ENCODE measurements around the gene ADAMTSL3. TPM values are rescaled to one million over a fixed set of nuclear protein-coding genes. Genes with fewer than 3 reads are reported as not detected.

The ADAMTSL3 gene
- polyA plus RNA-seq, 1 experiment: 0.05 TPM

DNA sequence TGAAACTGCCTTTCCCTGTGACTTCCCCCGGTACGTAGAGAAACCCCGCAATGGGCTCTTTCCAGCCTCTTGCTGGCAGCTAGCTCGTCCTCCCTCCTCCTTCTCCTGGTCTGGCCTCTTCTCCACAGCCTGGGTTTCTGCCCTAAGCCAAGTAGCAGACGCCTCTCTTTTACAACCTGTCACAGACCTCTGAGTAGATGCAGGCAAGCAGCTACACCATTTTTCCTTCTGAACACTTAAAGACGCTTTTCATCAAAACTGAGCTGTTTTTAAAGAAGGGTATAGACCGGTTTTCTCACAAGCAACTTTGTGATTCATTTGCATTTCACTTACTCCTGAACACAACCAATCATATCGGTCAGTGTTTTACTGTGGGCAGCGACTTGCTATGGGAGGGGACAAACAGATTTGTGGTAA lies 32.0 kb downstream of the ADAMTSL3 start:
- no peak overlapping the region for H3K27ac ChIP-seq (ENCODE audit: low read depth, low read length)
- H3K4me3 ChIP-seq (ENCODE audit: low read depth, low read length): no peak overlapping the region
- DNase-seq (ENCODE audit: low read depth, low spot score): no peak
- peaks cover 3% of the 10 kb centered on the region for H3K27me3 ChIP-seq (ENCODE audit: control insufficient read depth, insufficient read depth, low read length)
- H3K9me3 ChIP-seq (ENCODE audit: control insufficient read depth, insufficient read depth, low read length): no peaks in the 10 kb centered on the region
- ChIA-PET POLR2A (no interaction called here), CTCF (no interaction called here)
- TF ChIP-seq, protein P1, sequence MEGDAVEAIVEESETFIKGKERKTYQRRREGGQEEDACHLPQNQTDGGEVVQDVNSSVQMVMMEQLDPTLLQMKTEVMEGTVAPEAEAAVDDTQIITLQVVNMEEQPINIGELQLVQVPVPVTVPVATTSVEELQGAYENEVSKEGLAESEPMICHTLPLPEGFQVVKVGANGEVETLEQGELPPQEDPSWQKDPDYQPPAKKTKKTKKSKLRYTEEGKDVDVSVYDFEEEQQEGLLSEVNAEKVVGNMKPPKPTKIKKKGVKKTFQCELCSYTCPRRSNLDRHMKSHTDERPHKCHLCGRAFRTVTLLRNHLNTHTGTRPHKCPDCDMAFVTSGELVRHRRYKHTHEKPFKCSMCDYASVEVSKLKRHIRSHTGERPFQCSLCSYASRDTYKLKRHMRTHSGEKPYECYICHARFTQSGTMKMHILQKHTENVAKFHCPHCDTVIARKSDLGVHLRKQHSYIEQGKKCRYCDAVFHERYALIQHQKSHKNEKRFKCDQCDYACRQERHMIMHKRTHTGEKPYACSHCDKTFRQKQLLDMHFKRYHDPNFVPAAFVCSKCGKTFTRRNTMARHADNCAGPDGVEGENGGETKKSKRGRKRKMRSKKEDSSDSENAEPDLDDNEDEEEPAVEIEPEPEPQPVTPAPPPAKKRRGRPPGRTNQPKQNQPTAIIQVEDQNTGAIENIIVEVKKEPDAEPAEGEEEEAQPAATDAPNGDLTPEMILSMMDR (IDR thresholded peaks at IDR 0.05; ENCODE audit: low read depth, low read length): no peak

DNA sequence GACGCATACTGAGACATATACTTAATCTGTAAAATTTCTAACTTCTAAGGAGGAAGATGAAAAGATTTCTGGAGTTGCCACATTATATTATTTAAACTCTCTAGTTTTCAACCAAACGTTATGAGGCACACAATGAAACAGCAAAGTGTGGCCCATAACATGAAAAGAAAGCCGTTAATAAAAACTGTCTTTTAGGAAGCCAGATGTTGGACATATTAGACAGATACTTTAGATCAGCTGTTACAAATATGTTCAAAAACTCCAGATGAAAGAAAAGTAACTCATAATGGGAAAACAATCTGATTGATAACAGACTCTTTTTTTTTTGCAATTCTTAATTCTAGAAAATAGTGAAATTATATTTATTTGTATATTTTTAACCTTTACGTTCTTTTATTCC lies 34.3 kb downstream of the ADAMTSL3 start:
- Histone ChIP-seq H3K27ac (ENCODE audit: low read depth, low read length) (no peak overlapping the region), H3K4me3 (ENCODE audit: low read depth, low read length) (no peak overlapping the region), H3K27me3 (ENCODE audit: control insufficient read depth, insufficient read depth, low read length) (peaks cover 3% of the 10 kb centered on the region), H3K9me3 (ENCODE audit: control insufficient read depth, insufficient read depth, low read length) (no peaks in the 10 kb centered on the region)
- TF ChIP-seq, protein P1 (IDR thresholded peaks at IDR 0.05; ENCODE audit: low read depth, low read length): no peak
- ChIA-PET CTCF (no interaction called here), POLR2A (no interaction called here)
- no peak for DNase-seq (ENCODE audit: low read depth, low spot score)

DNA sequence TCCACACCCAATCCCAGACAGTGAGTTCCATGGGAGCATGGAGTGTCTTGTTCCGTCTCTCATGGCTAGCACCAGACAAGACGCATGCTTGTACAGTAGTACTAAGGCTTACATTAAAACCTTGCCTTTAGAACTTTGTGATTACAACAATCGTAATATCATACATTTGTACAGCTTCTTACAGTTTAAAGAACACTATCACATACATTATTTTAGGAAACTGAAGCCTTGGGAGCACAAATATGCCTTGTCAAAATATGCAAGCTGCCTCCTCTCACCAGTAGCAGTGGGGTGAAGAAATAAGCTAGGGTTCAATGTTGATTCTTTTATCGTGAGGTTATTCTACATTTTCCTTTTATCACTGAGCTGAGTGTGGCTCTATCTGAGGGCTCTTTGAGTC lies 36.8 kb downstream of the ADAMTSL3 start:
- H3K9me3 ChIP-seq (ENCODE audit: control insufficient read depth, insufficient read depth, low read length): no peaks in the 10 kb centered on the region

DNA sequence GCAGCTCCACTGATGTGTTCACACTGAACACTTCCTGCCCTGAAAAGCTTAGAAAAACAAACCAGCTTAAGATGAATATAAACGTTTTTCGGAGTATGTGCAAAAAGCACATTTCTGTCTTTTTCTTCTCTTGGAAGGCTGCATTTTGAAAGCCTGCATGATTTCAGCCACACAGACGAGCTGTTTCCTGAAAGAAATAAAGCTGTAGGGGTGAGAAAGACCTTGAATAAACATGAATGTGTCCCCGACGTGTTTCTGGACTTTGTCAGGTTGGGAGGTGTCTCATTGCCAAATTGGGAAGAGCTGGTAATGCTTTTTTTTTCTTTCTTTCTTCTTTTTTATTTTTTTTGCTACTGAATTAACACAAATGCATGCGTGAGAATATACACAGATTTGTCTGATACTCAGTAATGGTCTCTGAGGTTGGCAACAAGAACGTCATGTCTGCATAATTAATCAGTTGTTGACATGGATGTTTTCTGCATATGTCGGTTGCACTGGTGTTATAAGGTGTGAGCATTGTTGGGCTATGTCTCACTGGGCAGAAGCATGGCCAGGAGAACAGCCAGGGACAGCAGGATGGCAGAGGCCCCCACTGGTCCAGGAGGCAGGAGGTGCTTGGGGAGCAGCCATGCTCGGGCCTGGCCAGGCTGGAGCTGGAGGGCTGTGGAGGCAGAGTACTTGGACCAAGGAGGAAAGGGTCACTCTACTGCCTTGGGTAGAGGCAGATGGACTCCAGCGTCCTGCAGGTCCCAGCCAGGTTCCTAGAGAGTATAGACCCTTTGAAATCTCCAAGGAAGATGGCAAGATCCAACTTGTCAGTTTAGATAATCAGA lies 39.0 kb downstream of the ADAMTSL3 start:
- no peak for DNase-seq (ENCODE audit: low read depth, low spot score)
- CTCF ChIA-PET: interaction anchor here (0.8 to 1.0 kb wide), 2 partner anchors 13 to 145 kb away, joined by 4 read pairs; no protein-coding TSS in a partner anchor

More for the DNA sequence above, 36.8 kb downstream of the ADAMTSL3 start:
- DNase-seq (ENCODE audit: low read depth, low spot score): no peak
- peaks cover 3% of the 10 kb centered on the region for H3K27me3 ChIP-seq (ENCODE audit: control insufficient read depth, insufficient read depth, low read length)
- TF ChIP-seq, protein P1 (IDR thresholded peaks at IDR 0.05; ENCODE audit: low read depth, low read length): no peak
- CTCF ChIA-PET: interaction anchor here (0.6 kb wide), 1 partner anchor 17 kb away, joined by 4 read pairs; no protein-coding TSS in a partner anchor
- H3K27ac ChIP-seq (ENCODE audit: low read depth, low read length): no peak overlapping the region
- no peak overlapping the region for H3K4me3 ChIP-seq (ENCODE audit: low read depth, low read length)
- POLR2A ChIA-PET: no interaction called here

DNA sequence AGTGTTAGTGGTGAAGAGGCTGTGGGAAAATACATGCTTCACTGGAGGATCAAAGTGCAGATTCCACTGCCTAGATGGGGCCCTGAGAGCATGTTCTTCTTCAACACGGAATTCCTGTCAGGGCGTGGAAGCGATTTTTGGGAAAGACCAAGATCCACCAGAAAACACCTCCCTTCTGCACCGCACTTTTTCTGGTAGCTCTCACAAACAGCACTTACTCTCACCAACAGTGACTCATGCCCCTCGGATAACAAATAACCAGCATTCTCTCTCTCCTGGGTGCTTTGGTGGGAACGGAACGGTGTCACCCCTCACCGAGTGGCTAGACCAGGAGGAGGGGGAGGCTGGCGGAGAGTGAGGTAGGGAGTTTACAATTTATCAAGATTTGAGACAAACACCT lies 40.1 kb downstream of the ADAMTSL3 start:
- no peak overlapping the region for H3K4me3 ChIP-seq (ENCODE audit: low read depth, low read length)
- no peaks in the 10 kb centered on the region for H3K27me3 ChIP-seq (ENCODE audit: control insufficient read depth, insufficient read depth, low read length)
- H3K9me3 ChIP-seq (ENCODE audit: control insufficient read depth, insufficient read depth, low read length): no peaks in the 10 kb centered on the region
- ChIA-PET POLR2A (no interaction called here), CTCF (no interaction called here)
- DNase-seq (ENCODE audit: low read depth, low spot score): no peak
- TF ChIP-seq, protein P1 (IDR thresholded peaks at IDR 0.05; ENCODE audit: low read depth, low read length): no peak
- no peak overlapping the region for H3K27ac ChIP-seq (ENCODE audit: low read depth, low read length)

More for the DNA sequence above, 39.0 kb downstream of the ADAMTSL3 start:
- no peak overlapping the region for H3K27ac ChIP-seq (ENCODE audit: low read depth, low read length)
- no peak overlapping the region for H3K4me3 ChIP-seq (ENCODE audit: low read depth, low read length)
- H3K27me3 ChIP-seq (ENCODE audit: control insufficient read depth, insufficient read depth, low read length): no peaks in the 10 kb centered on the region
- H3K9me3 ChIP-seq (ENCODE audit: control insufficient read depth, insufficient read depth, low read length): no peaks in the 10 kb centered on the region
- TF ChIP-seq, protein P1 (IDR thresholded peaks at IDR 0.05; ENCODE audit: low read depth, low read length): no peak
- POLR2A ChIA-PET: no interaction called here

Measured in AG04450 (cell line).